Mesendoderm (in vitro differentiated cells): ENCODE measurements around the gene RPS16.

ENCODE experiments used
- DNase-seq: peaks from one replicate; pipeline ENCODE4 v3.0.0; 2013
- H2AK5ac ChIP-seq: 2 replicates; pipeline ENCODE4 v1.6.1; 2013; ENCODE audit warnings: low read length, inconsistent platforms
- H2BK120ac ChIP-seq: 2 replicates; pipeline ENCODE4 v1.6.1; 2013; ENCODE audit warnings: low read depth, mild to moderate bottlenecking, low read length, moderate library complexity, mixed read lengths
- H2BK15ac ChIP-seq: replicated peaks from 2 replicates; pipeline ENCODE4 v1.6.1; 2013; ENCODE audit warnings: low read depth, mild to moderate bottlenecking, moderate library complexity
- H2BK5ac ChIP-seq: 2 replicates; pipeline ENCODE4 v1.6.1; 2013; ENCODE audit warnings: low read length, inconsistent platforms
- H3K18ac ChIP-seq: 2 replicates; pipeline ENCODE4 v1.6.1; 2013; ENCODE audit warnings: mild to moderate bottlenecking, low read length, mixed read lengths
- H3K23ac ChIP-seq: one replicate; pipeline ENCODE4 v1.6.1; 2013; ENCODE audit warnings: low read length
- H3K27ac ChIP-seq: 2 replicates; pipeline ENCODE4 v1.5.1; 2013; ENCODE audit warnings: low read depth, mild to moderate bottlenecking, inconsistent platforms, low read length, moderate library complexity
- H3K27me3 ChIP-seq: 2 replicates; pipeline ENCODE4 v1.6.1; 2013; ENCODE audit warnings: low read length, control low read depth, mild to moderate bottlenecking, inconsistent platforms; ENCODE audit not compliant: insufficient read depth, poor library complexity
- H3K36me3 ChIP-seq: 2 replicates; pipeline ENCODE4 v1.6.1; 2013; ENCODE audit warnings: low read length, inconsistent platforms; ENCODE audit not compliant: control insufficient read depth, insufficient read depth
- H3K4ac ChIP-seq: one replicate; pipeline ENCODE4 v1.6.1; 2013; ENCODE audit warnings: low read depth, mild to moderate bottlenecking, low read length, moderate library complexity
- H3K4me1 ChIP-seq: 2 replicates; pipeline ENCODE4 v1.6.1; 2013; ENCODE audit warnings: low read depth, low read length, inconsistent platforms; ENCODE audit not compliant: control insufficient read depth
- H3K4me2 ChIP-seq: 2 replicates; pipeline ENCODE4 v1.6.1; 2013; ENCODE audit warnings: low read length
- H3K4me3 ChIP-seq: 2 replicates; pipeline ENCODE4 v1.5.1; 2013; ENCODE audit warnings: mild to moderate bottlenecking, low read length
- H3K56ac ChIP-seq: one replicate; pipeline ENCODE4 v1.6.1; 2013; ENCODE audit warnings: low read length
- H3K79me1 ChIP-seq: 2 replicates; pipeline ENCODE4 v1.6.1; 2013; ENCODE audit warnings: low read length, inconsistent platforms
- H3K79me2 ChIP-seq: 2 replicates; pipeline ENCODE4 v1.6.1; 2013; ENCODE audit warnings: mild to moderate bottlenecking, low read length; ENCODE audit not compliant: control insufficient read depth, insufficient read depth
- H3K9ac ChIP-seq: 2 replicates; pipeline ENCODE4 v1.6.1; 2013; ENCODE audit warnings: low read length, inconsistent platforms
- H4K5ac ChIP-seq: one replicate; pipeline ENCODE4 v1.6.1; 2013; ENCODE audit warnings: low read length
- H4K8ac ChIP-seq: one replicate; pipeline ENCODE4 v1.6.1; 2013; ENCODE audit warnings: low read depth, mild to moderate bottlenecking, control low read depth, low read length, moderate library complexity
- WGBS: extraction: QIAGEN DNeasy Blood & Tissue Kit; methylation state at CpG from one replicate; pipeline ENCODE4 v1.1.7; 2013; ENCODE audit warnings: low lambda C conversion rate, missing lambda C conversion rate; ENCODE audit not compliant: insufficient coverage; ENCODE audit errors: extremely low coverage; 5-methylcytosine and 5-hydroxymethylcytosine counted together

RPS16 gene

GRCh38 chr19:39397360-39398296 lies 38.1 kb downstream of the RPS16 start:
- Histone ChIP-seq H3K36me3 (no peaks in the 10 kb centered on the region), H2AK5ac (no peak overlapping the region), H3K23ac (no peak overlapping the region), H4K8ac (no peak overlapping the region), H3K27me3 (no peaks in the 10 kb centered on the region), H3K4me2 (no peak overlapping the region), H2BK120ac (no peak overlapping the region), H2BK15ac (no peak overlapping the region), H3K79me1 (peaks cover 4% of the 10 kb centered on the region), H3K4me1 (peaks cover 12% of the 10 kb centered on the region), H3K18ac (no peak overlapping the region), H3K4ac (no peak overlapping the region), H3K56ac (peak overlapping the region; percentile 71), H4K5ac (no peak overlapping the region), H3K4me3 (no peak overlapping the region), H3K9ac (peak overlapping the region; percentile 25), H3K79me2 (no peaks in the 10 kb centered on the region), H3K27ac (peak overlapping the region; percentile 13), H2BK5ac (no peak overlapping the region)
- WGBS, result no CpG with 5 or more reads among the region's 17 CpGs
- DNase-seq, result peak; percentile 89

- Histone ChIP-seq H2BK15ac (no peak within 1 kb of the TSS), H2BK120ac (no peak within 1 kb of the TSS), H3K36me3 (peaks cover 1% of the 10 kb centered on the region)
These were observed 44.9 kb downstream of the RPS16 start, which contains the start of the genes MED29 and PAF1 for GRCh38 chr19:39390751-39391437. MED29 (plus strand) TSS chr19:39391378; CDS start chr19:39391423, 45 bp downstream. PAF1 (minus strand) TSS chr19:39391106; CDS start chr19:39390864, 242 bp downstream.

GRCh38 chr19:39390451-39390750 lies 45.3 kb downstream of the RPS16 start:
- Histone ChIP-seq H3K9ac (peak overlapping the region; percentile 81), H3K27me3 (no peaks in the 10 kb centered on the region), H3K18ac (no peak overlapping the region), H3K4me1 (peaks cover 2% of the 10 kb centered on the region), H3K27ac (peak overlapping the region; percentile 75), H4K5ac (peak overlapping the region; percentile 38), H2BK120ac (no peak overlapping the region), H2BK15ac (no peak overlapping the region), H3K79me2 (peaks cover 9% of the 10 kb centered on the region), H2BK5ac (no peak overlapping the region), H3K56ac (peak overlapping the region; percentile 90), H3K4me3 (peak overlapping the region; percentile 80), H3K36me3 (peaks cover 1% of the 10 kb centered on the region), H4K8ac (no peak overlapping the region), H3K4me2 (peak overlapping the region; percentile 75), H3K79me1 (peaks cover 13% of the 10 kb centered on the region), H2AK5ac (no peak overlapping the region), H3K4ac (no peak overlapping the region), H3K23ac (no peak overlapping the region)
- WGBS, result no CpG with 5 or more reads among the region's 10 CpGs
- no peak for DNase-seq

More at GRCh38 chr19:39390751-39391437, 44.9 kb downstream of the RPS16 start, which contains the start of the genes MED29 and PAF1:
- Histone ChIP-seq H3K79me2 (peaks cover 9% of the 10 kb centered on the region), H3K79me1 (peaks cover 13% of the 10 kb centered on the region), H3K56ac (peak within 1 kb of the TSS; percentile 92), H3K27me3 (no peaks in the 10 kb centered on the region), H3K18ac (no peak within 1 kb of the TSS), H3K4ac (no peak within 1 kb of the TSS), H3K4me2 (peak within 1 kb of the TSS; percentile 75), H3K4me3 (peak within 1 kb of the TSS; percentile 80), H2AK5ac (no peak within 1 kb of the TSS), H3K9ac (peak within 1 kb of the TSS; percentile 81), H4K8ac (no peak within 1 kb of the TSS), H3K4me1 (peaks cover 2% of the 10 kb centered on the region), H3K27ac (peak within 1 kb of the TSS; percentile 75), H4K5ac (peak within 1 kb of the TSS; percentile 38), H2BK5ac (peak within 1 kb of the TSS; percentile 75), H3K23ac (no peak within 1 kb of the TSS)
- no CpG with 5 or more reads among the region's 60 CpGs for WGBS
- DNase-seq, result peak; percentile 100

GRCh38 chr19:39389631-39390414 lies 45.9 kb downstream of the RPS16 start:
- no peak for DNase-seq
- H3K4me2 ChIP-seq, result peak overlapping the region; percentile 75
- peak overlapping the region; percentile 81 for H3K9ac ChIP-seq
- H3K79me2 ChIP-seq, result peaks cover 9% of the 10 kb centered on the region
- H3K4me3 ChIP-seq, result peak overlapping the region; percentile 80
- H4K8ac ChIP-seq, result no peak overlapping the region
- no peak overlapping the region for H3K4ac ChIP-seq
- peak overlapping the region; percentile 90 for H3K56ac ChIP-seq
- no peak overlapping the region for H2BK15ac ChIP-seq
- H3K27ac ChIP-seq, result no peak overlapping the region
- H3K27me3 ChIP-seq, result no peaks in the 10 kb centered on the region
- H3K36me3 ChIP-seq, result peaks cover 1% of the 10 kb centered on the region
- H2AK5ac ChIP-seq, result no peak overlapping the region
- WGBS, result no CpG with 5 or more reads among the region's 13 CpGs
- peaks cover 2% of the 10 kb centered on the region for H3K4me1 ChIP-seq
- H3K79me1 ChIP-seq, result peaks cover 13% of the 10 kb centered on the region
- no peak overlapping the region for H3K18ac ChIP-seq
- H2BK5ac ChIP-seq, result no peak overlapping the region
- peak overlapping the region; percentile 38 for H4K5ac ChIP-seq
- no peak overlapping the region for H3K23ac ChIP-seq
- H2BK120ac ChIP-seq, result no peak overlapping the region

GRCh38 chr19:39388657-39389056 lies 47.1 kb downstream of the RPS16 start:
- Histone ChIP-seq H2AK5ac (no peak overlapping the region), H3K4ac (no peak overlapping the region), H2BK15ac (no peak overlapping the region), H4K5ac (no peak overlapping the region), H4K8ac (no peak overlapping the region), H2BK120ac (no peak overlapping the region), H3K27ac (no peak overlapping the region), H3K23ac (no peak overlapping the region), H3K4me1 (peaks cover 2% of the 10 kb centered on the region), H3K9ac (no peak overlapping the region), H3K27me3 (no peaks in the 10 kb centered on the region), H3K79me1 (peaks cover 12% of the 10 kb centered on the region), H3K36me3 (peaks cover 1% of the 10 kb centered on the region), H3K4me3 (no peak overlapping the region), H3K56ac (no peak overlapping the region), H2BK5ac (no peak overlapping the region), H3K79me2 (peaks cover 9% of the 10 kb centered on the region), H3K18ac (no peak overlapping the region), H3K4me2 (no peak overlapping the region)
- no CpG with 5 or more reads among the region's 5 CpGs for WGBS
- no peak for DNase-seq
